Colon (tissue), 2 donors: ENCODE results near the gene GALT.

Source experiments
- FAIRE-seq: peaks from 2 replicates; lab custom pipeline; 2012; peaks lifted over from hg19 to GRCh38; lab: Jason Lieb, UNC
- donor health status: control.
- donor health status: control.

Gene GALT

DNA sequence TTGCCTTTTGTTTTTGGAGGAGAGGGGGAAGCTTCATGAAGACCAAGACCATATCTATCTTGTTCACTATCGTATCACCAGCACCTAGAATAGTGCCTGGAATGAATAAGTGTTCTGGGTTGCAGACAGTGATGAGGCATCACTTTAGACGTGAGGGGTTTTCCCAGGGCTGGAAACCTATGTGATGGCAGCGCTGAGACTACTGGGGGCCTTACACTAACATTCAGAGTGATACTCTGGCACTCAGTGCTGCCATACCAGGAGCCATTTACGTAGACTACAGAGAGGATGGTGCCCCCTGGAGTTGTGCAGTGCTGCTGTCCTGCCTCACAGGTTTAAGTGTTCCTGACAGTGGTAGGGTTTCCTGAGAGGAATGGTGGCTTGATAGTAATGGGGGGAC, 37.7 kb downstream of the GALT start:
- no peak for FAIRE-seq

DNA sequence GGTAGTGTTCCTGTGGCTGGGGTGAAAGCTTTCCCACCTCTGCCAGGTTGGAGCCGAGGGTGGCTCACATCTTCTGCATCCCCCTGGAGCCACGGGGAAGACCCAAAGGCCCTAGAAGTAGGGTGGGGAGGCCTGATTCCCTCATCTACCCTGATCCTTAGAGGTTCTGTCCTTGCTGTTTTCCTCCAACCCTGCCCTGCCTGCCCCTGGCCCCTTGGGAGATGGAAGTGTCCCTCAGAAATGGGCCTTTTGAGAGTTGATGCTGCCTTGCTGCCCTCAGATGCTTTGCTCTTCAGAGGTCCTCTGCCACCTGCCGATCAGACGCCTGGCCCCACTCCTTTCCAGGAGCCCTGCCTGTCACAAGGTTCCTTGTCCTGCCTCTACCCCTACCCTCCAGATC, 38.3 kb downstream of the GALT start:
- FAIRE-seq: no peak

DNA sequence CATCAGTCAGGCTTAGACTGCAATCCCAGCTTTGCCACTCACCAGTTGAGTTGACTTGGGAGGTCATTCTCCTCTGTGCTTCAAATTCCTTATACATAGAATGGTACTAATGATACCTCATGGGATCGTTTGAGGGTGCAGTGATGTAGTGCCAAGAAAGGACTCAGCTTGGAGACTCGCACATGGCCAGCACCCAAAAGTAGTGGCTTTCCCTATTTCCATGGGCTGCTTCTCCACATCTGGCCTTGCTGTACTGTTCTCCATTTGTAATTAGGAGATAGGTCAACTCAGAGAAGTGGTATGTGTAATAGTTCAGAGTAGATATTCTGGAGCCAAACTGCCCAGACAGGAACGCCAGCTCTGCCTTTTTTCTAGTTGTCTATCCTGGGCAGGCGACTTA, 39.1 kb downstream of the GALT start:
- no peak for FAIRE-seq

DNA sequence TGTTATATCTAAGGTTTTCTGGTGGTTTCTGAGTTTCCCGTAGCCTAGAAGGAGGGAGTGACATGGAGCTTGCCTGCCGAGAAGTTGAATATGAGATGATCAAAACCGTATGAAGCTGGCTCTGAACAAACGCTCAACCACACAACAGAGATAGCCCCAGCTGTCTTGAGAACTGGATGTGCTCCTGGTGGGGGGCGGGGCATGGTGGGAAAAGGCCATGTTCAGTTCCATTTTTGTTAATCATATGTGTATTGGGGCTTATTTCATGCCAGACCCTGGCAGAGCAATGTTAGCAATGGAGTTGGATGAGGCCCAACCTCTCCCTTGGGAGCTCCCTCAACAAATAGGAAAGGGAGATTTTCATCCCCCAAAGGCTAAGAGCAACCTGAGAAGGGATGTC, 39.8 kb downstream of the GALT start:
- FAIRE-seq: no peak

DNA sequence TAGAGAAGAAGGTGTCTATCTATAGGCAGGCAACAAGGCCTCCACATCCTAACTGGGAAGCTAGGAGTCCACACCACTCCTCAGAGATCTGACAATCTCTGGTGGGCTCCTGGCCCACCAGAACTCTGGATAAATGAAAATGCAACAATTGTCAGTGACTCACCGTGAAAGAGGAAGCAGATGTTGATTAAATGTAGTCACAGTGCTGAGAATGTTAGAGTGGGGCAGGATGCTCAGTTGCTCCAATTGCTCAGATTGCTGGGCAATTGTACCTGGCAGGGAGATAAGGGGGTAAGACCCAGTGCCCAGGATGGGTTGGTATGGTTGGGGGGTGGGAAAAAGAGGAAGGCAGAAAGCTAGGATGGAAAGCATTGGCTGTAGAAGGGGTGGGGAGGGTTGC, 40.3 kb downstream of the GALT start:
- FAIRE-seq: no peak

DNA sequence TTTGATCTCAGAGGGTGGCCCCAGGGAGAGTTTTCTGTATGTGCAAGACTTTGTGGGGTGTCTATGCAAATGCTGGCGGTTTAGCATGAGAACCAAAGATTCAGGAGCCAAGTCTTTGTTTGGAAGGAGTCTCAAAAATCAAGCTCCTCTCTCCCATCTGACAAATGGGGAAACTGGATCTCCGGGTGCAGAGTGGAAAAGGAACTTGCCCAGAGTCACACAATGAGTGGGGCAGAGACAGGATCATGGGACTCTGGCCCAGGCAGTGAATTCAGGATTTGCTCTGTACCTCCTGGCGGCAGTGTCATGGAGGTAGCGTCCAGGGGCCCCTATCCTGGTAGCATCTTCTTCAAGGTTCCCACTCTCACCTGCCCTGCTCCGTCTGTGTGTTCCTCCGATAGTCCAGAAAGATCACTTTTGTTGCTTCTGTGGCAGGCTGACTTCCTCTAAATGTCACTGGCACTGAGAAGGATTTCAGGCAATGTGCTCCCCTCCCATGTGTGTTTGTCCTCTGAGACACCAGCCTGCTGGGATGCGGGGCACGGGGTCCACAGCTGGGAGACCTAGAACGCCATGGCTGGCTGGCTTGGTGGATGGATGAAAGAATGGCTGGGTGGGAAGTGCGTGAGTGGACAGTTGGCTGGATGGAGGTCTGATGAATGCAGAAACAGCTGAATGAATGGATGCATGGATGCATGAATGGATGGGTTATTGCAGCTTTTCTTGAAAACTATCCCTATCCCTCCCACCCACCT, 41.0 kb downstream of the GALT start:
- no peak for FAIRE-seq

DNA sequence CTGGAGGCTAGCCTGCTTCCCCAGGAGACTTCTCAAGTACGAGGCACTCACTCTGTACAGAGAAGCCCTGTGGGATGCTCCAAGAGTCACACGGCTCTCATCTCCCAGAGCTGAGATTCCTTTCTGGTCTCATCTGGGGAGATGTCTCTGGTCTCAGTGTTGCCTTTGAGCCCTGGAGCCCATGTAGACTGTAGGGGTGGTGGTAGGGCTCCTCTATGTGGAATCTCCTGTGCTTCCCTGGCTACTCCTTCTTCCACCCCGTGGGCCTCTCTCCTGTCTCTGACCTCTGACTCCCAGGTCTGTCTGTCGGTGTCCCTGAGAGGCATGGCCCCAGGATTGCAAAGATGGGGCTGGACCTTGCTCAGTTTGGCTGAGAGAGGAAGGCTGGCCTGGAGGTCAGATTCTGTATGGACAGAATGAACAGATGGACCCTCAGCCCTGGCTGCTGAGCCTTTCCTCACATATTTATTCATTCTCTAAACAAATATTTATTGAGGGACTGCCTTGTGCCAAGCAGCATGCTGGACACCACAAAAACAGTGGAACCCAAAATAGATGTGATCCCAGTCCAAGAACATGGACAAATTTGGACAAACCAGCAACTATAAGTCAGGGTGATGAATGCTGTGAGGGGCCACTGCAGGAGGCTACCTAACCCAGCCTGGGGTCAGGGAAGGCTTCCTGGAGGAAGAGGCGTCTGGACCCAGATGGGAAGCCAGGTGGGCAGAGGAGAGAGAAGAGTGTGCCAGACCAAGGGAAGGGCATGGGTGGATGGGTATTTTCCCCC, 42.0 kb downstream of the GALT start:
- no peak for FAIRE-seq

DNA sequence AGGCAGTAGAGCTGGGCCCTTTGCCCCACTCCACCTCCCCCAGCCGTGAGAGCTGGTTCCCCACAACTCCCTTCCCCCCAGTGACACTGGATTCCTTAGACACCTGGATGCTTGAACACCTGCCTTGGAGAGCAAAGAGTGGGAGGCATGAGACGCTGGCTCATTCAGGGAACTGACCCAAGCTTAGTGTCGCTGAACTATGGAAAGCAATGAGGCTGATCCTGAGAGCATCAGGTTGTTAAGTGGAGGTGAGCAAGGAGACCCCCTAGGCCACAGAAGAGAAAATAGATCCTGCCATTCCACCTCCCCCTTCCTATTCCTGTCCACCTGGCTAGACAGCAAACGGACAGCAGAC, 42.6 kb downstream of the GALT start:
- FAIRE-seq: no peak

DNA sequence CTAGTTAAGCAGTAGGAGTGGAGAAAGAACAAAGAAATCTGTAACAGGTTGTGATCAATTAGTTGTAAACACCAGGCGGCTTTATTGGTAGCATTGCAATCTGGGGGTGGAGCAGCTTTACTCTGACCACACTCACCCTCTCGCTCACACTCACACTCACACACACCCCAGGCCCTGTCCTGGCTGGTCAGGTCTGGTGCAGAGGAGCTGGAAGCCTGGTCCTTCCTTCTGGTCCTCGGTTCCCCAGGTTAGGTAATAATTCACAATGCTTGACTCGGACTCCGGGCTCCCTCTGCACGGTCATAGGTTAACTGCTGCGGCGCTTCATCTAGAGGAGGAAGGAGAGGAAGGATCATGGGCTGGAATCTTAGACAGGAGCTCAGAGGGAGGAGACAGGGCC, 43.0 kb downstream of the GALT start:
- no peak for FAIRE-seq

DNA sequence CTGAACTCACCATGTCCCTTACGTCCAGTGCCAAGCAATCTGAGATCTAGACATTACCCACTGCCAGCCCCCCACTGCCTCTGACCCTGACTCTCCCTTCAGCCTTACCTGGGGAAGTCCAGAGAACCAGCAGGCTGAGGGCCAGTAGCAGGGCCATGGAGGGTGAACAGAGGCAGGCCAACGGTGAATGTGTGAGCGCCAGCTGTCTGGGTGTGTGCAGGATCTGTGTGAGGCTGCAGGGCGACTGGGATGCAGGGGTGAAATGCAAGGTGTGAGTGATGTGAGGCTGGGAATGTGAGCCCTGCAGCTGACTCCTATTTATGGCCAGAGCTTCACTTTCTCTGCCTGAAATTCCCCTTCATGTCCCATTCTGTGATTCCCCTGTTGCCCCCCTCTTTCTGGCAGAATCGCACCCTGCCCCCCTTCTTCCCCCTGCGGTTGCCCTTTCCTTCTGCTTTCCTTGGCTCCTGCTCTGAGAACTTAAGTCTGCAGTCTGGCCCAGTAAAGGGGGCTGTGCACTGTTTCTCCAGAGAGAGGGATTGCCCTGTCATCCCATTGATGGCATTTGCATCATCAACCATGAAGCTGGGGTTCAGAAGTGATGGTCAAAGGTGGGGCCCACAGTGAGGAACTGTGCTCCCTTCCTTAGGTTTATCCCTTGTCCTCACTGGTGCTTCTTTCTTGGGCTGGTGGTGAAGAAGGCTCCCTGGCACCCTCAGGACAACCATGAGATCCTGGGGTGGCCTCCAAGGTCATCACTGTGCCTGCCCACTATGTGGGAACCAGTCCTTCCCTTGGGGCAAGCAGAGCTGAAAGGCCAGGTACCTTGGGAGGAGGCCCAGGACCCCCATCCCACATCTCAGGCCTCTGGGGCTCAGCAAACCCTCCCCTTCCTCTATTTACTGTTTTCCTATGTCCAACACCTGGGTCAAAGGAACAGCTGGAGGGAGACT, 44.8 kb downstream of the GALT start, which contains the start of gene CCL19:
TSS of gene CCL19 (minus strand) at position 294 of the 953 bp plus-strand sequence. CDS start at position 157, 137 bp downstream.
- no peak for FAIRE-seq

DNA sequence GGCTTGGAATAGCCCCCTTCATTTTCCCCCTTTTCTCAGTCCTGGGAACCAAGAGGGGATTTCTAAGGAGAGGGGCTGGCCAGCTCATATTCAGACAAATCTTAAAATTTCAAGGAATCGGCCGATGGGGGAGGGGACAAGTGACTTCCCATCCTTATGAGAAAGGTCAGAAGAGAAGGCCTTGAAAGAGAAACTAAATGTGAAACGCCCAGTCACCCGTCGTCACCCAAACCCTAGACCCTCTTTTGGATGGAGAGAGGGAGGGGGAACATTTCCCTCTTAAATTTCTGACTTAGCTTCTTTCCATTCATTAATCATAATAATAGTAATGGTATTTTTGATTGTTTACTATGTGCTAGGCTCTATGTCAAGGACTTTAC, 45.5 kb downstream of the GALT start:
- no peak for FAIRE-seq

DNA sequence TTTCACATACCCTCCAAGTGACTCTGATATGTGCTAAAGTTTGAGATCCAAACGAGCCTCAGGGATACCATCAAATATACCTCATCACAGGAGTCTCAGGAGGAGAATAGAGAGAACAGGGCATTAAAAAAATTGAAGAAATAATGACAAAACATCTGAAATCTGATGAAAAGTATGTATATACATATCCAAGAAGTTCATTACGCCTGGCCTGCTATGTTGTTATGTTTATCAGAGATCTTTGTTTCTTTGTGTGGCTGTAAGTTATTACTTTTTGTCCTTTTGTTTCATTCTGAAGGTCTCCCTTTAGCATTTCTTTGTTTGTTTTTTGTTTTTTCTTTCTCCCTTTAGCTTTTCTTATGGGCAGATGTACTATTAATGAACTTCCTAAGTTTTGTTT, 47.1 kb downstream of the GALT start:
- FAIRE-seq: no peak

DNA sequence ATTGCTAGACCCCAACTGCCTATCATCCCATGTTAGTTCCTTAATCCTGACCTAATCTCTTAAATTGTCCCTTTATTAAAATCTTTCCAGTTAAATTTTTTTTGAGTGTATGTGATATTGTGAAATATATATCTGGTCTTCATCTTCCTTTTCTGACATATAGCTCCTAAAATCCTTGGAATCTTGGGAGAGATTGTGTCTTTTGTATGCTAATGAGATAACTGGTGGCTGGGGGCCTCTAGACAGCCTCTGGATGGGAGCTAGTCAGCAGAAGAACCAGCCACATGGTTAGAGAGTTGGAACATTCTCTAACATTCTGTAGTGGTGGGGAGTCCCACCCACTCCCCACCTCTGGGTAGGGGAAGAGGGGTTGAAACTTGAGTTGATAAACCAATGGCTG, 48.3 kb downstream of the GALT start:
- no peak for FAIRE-seq
